Measurements from ENCODE around the gene RCHY1. TPM values are rescaled to one million over a fixed set of nuclear protein-coding genes. Genes with fewer than 3 reads are reported as not detected.

RCHY1 gene
- total and polyA plus RNA-seq, 8 donors: 5.8 to 36.0 (median 15.6) TPM

GRCh38 chr4:75469896-75470295 is 44.3 kb downstream of the RCHY1 start:
- Histone ChIP-seq H3K27ac (no peak overlapping the region), H3K9me3 (no peaks in the 10 kb centered on the region), H3K27me3 (no peaks in the 10 kb centered on the region), H3K4me3 (no peak overlapping the region), H3K4me1 (no peaks in the 10 kb centered on the region), H3K36me3 (no peaks in the 10 kb centered on the region)
- TF ChIP-seq POLR2AphosphoS5 (IDR thresholded peaks at IDR 0.05): no peak
- WGBS, 5 donors: 98 to 100% (median 100%) methylated on average over 1 of the region's 1 CpG
- DNase-seq: no peak
- intact Hi-C loops (cut with DNase I; ENCODE audit: low total_unique reads): no loop called here

- TF ChIP-seq POLR2A (IDR thresholded peaks at IDR 0.05) (no peak), CTCF (IDR thresholded peaks at IDR 0.05) (no peak), EP300 (IDR thresholded peaks at IDR 0.05) (no peak), POLR2AphosphoS5 (IDR thresholded peaks at IDR 0.05) (no peak)
- 73 to 92% (median 85%) methylated on average over 3 of the region's 3 CpGs for WGBS, 5 donors
- DNase-seq: no peak
- Histone ChIP-seq H3K9me3 (no peaks in the 10 kb centered on the region), H3K4me1 (no peaks in the 10 kb centered on the region), H3K4me3 (no peak overlapping the region), H3K27me3 (no peaks in the 10 kb centered on the region), H3K36me3 (no peaks in the 10 kb centered on the region), H3K27ac (no peak overlapping the region)
- intact Hi-C loops (cut with DNase I; ENCODE audit: low total_unique reads): no loop called here
Measured at GRCh38 chr4:75457365-75457764, 56.8 kb downstream of the RCHY1 start.

- Histone ChIP-seq H3K36me3 (no peaks in the 10 kb centered on the region), H3K4me1 (no peaks in the 10 kb centered on the region), H3K27ac (no peak overlapping the region), H3K27me3 (no peaks in the 10 kb centered on the region), H3K9me3 (peaks cover 0 to 11% (median 4%) of the 10 kb centered on the region in 4 donors), H3K4me3 (no peak overlapping the region)
- DNase-seq: no peak
- TF ChIP-seq EP300 (IDR thresholded peaks at IDR 0.05) (no peak), CTCF (IDR thresholded peaks at IDR 0.05) (no peak), POLR2A (IDR thresholded peaks at IDR 0.05) (no peak), POLR2AphosphoS5 (IDR thresholded peaks at IDR 0.05) (no peak)
- WGBS, 5 donors: 46 to 89% (median 68%) methylated on average over 2 of the region's 2 CpGs
- intact Hi-C loops (cut with DNase I; ENCODE audit: low total_unique reads): no loop called here
Measured at GRCh38 chr4:75434105-75434504, 80.1 kb downstream of the RCHY1 start.

- intact Hi-C loops (cut with DNase I; ENCODE audit: low total_unique reads): no loop called here
- Histone ChIP-seq H3K4me3 (no peak overlapping the region), H3K36me3 (no peaks in the 10 kb centered on the region), H3K9me3 (peaks cover 0 to 11% (median 4%) of the 10 kb centered on the region in 4 donors), H3K4me1 (no peaks in the 10 kb centered on the region), H3K27me3 (no peaks in the 10 kb centered on the region), H3K27ac (no peak overlapping the region)
- TF ChIP-seq EP300 (IDR thresholded peaks at IDR 0.05) (no peak), POLR2AphosphoS5 (IDR thresholded peaks at IDR 0.05) (no peak), POLR2A (IDR thresholded peaks at IDR 0.05) (no peak), CTCF (IDR thresholded peaks at IDR 0.05) (no peak)
- DNase-seq: no peak
Measured at GRCh38 chr4:75432683-75433082, 81.5 kb downstream of the RCHY1 start.

GRCh38 chr4:75429208-75429607 is 85.0 kb downstream of the RCHY1 start:
- Histone ChIP-seq H3K4me3 (no peak overlapping the region), H3K27ac (no peak overlapping the region), H3K36me3 (no peaks in the 10 kb centered on the region), H3K9me3 (no peaks in the 10 kb centered on the region), H3K4me1 (no peaks in the 10 kb centered on the region), H3K27me3 (no peaks in the 10 kb centered on the region)
- intact Hi-C loops (cut with DNase I; ENCODE audit: low total_unique reads): no loop called here
- TF ChIP-seq POLR2AphosphoS5 (IDR thresholded peaks at IDR 0.05) (no peak), POLR2A (IDR thresholded peaks at IDR 0.05) (no peak), CTCF (IDR thresholded peaks at IDR 0.05) (no peak), EP300 (IDR thresholded peaks at IDR 0.05) (no peak)
- WGBS, 5 donors: 0 to 71% (median 56%) methylated on average over 1 of the region's 1 CpG
- DNase-seq: no peak

Other genes starting within 250 kb of the RCHY1 start
- gene THAP6, start 70 bp upstream of the RCHY1 start, total RNA-seq: 10 to 100 TPM in 3 of 5 donors, 1 to 10 TPM in 1, not detected in 1; 2.0 to 30.3 (median 18.3) TPM
- gene THAP6, start 70 bp upstream of the RCHY1 start, polyA plus RNA-seq: 1 to 10 TPM; 3.5 to 6.9 (median 5.8) TPM
- not detected for gene ODAPH, start 41.7 kb upstream of the RCHY1 start, total RNA-seq
- gene ODAPH, start 41.7 kb upstream of the RCHY1 start, polyA plus RNA-seq: under 1 TPM in 1 of 3 donors, not detected in 2; 0.28 TPM
- 10 to 100 TPM in 1 of 5 donors, 1 to 10 TPM in 1, under 1 TPM in 1, not detected in 2; 0.58 to 11.6 (median 1.5) TPM for gene CDKL2, start 116.1 kb upstream of the RCHY1 start, total RNA-seq
- gene CDKL2, start 116.1 kb upstream of the RCHY1 start, polyA plus RNA-seq: under 1 TPM; 0.19 to 0.46 (median 0.25) TPM
- gene G3BP2, start 159.0 kb upstream of the RCHY1 start, total RNA-seq: 100 to 1,000 TPM in 1 of 5 donors, 10 to 100 TPM in 4; 24.5 to 183 (median 50.1) TPM
- gene G3BP2, start 159.0 kb upstream of the RCHY1 start, polyA plus RNA-seq: 10 to 100 TPM; 15.2 to 42.2 (median 30.6) TPM
- 100 to 1,000 TPM in 3 of 5 donors, 10 to 100 TPM in 2; 20.6 to 120 (median 104) TPM for gene USO1, start 210.2 kb upstream of the RCHY1 start, total RNA-seq
- gene USO1, start 210.2 kb upstream of the RCHY1 start, polyA plus RNA-seq: 10 to 100 TPM; 23.0 to 31.3 (median 23.6) TPM